ENCODE data around the gene ADAM12. TPM values are rescaled to one million over a fixed set of nuclear protein-coding genes. Genes with fewer than 3 reads are reported as not detected.

Gene ADAM12
- total and polyA plus RNA-seq, 9 of the 15 experiments (the other 6 are each of a cell fraction or from before 2014, with no cell fraction given) = not detected

DNA sequence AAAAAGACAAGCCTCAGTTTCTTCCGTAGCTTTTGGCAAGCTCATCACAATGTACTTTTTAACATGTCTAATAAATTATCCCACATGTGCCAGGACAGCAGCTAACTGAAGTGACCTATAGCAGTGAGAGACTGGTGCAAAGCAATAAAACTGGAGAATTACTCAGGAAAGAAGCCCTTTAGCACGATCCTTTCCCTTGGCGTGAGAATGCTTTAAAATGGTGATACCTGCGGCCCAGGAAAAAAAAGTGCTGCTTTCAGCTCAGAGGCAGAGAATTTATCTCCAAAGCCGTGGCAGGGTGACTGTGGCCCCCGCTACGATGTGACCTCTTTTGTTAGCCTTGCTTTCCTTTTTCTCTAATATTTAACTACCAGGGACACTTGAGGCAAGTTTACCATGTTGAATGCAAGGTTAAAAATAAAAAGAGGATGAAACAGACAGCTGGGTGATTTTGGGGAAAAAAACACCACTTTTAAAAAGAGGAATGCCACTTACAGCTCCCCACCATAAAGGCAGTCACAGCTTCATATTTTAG, 307.9 kb downstream of the ADAM12 start:
- ChIA-PET POLR2A (no interaction called here), CTCF (ENCODE audit: low intra/inter-chr PET ratio) (no interaction called here)
- DNase-seq (ENCODE audit: extremely low read depth in 1 of 4, low spot score in 3 of 4) (no peak), FAIRE-seq (no peak), ATAC-seq (no peak)
- TF ChIP-seq PHF21A (IDR thresholded peaks at IDR 0.05; ENCODE audit: borderline replicate concordance, low read depth) = no peak
- TF ChIP-seq, protein P1, sequence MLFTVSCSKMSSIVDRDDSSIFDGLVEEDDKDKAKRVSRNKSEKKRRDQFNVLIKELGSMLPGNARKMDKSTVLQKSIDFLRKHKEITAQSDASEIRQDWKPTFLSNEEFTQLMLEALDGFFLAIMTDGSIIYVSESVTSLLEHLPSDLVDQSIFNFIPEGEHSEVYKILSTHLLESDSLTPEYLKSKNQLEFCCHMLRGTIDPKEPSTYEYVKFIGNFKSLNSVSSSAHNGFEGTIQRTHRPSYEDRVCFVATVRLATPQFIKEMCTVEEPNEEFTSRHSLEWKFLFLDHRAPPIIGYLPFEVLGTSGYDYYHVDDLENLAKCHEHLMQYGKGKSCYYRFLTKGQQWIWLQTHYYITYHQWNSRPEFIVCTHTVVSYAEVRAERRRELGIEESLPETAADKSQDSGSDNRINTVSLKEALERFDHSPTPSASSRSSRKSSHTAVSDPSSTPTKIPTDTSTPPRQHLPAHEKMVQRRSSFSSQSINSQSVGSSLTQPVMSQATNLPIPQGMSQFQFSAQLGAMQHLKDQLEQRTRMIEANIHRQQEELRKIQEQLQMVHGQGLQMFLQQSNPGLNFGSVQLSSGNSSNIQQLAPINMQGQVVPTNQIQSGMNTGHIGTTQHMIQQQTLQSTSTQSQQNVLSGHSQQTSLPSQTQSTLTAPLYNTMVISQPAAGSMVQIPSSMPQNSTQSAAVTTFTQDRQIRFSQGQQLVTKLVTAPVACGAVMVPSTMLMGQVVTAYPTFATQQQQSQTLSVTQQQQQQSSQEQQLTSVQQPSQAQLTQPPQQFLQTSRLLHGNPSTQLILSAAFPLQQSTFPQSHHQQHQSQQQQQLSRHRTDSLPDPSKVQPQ (CRISPR knock-in tag; IDR thresholded peaks at IDR 0.05; ENCODE audit: borderline replicate concordance) = no peak
- H3K27ac ChIP-seq (ENCODE audit: extremely low read depth, low read depth, low read length) = no peak overlapping the region
- H3K79me2 ChIP-seq (ENCODE audit: control insufficient read depth, insufficient read depth, low read length) = no peaks in the 10 kb centered on the region
- no peak overlapping the region for H3K4me3 ChIP-seq
- no peaks in the 10 kb centered on the region for H4K20me1 ChIP-seq (replicated peaks; ENCODE audit: control insufficient read depth, insufficient read depth, low read length)
- H3K27me3 ChIP-seq (ENCODE audit: control insufficient read depth in 2 of 2, insufficient read depth in 2 of 2, low read length in 2 of 2) = peaks cover 0 to 2% of the 10 kb centered on the region in 2 experiments; a peak in 2 of 5 replicates
- H3K4me2 ChIP-seq (ENCODE audit: insufficient read depth, low read length) = no peak overlapping the region
- in situ Hi-C loops (cut with MboI) = no loop called here
- no peak overlapping the region for H2AFZ ChIP-seq (ENCODE audit: low read depth, low read length)
- no peaks in the 10 kb centered on the region for H3K36me3 ChIP-seq (ENCODE audit: control insufficient read depth, insufficient read depth, low read length)
- H3K9me1 ChIP-seq (ENCODE audit: control insufficient read depth, insufficient read depth, low read length) = no peaks in the 10 kb centered on the region
- no peak overlapping the region for H3K9ac ChIP-seq (ENCODE audit: insufficient read depth in 1 of 2, low read depth in 2 of 2, low read length in 2 of 2)
- H3K9me3 ChIP-seq (replicated peaks; ENCODE audit: control insufficient read depth, insufficient read depth, low read depth, low read length) = no peaks in the 10 kb centered on the region
- H3K4me1 ChIP-seq (replicated peaks in 1 of 2; ENCODE audit: control insufficient read depth in 2 of 2, insufficient read depth in 2 of 2, low read length in 2 of 2) = no peaks in the 10 kb centered on the region
- WGBS (ENCODE audit: insufficient coverage, low coverage, missing lambda C conversion rate) = 0% methylated on average over 7 of the region's 7 CpGs
- BruUV-seq (replicated peaks) = no TSS peak
- intact Hi-C loops (cut with micrococcal nuclease) = no loop called here

DNA sequence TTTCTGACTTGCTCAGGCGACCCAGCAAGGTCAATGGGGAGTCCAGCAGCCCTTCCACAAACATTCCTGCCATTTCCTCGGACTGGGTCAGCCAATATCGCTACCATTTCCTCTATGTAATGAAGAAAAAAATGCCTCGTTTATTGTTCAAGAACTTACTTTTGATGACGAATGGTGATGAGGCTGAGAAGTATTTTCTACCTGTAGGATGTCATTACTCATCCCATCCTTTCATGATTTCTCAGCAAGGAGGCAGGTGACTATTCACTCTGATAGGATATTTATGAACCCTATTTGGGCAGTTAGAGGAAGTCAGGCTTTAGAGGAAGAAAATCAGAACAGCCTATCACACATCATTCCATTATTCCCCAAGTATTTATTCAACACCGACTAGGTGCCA, 313.3 kb downstream of the ADAM12 start:
- CTCF ChIA-PET (ENCODE audit: low intra/inter-chr PET ratio) = no interaction called here
- H3K27me3 ChIP-seq (ENCODE audit: control insufficient read depth in 2 of 2, insufficient read depth in 2 of 2, low read length in 2 of 2) = no peaks in the 10 kb centered on the region; a peak in 1 of 5 replicates
- intact Hi-C loops (cut with micrococcal nuclease) = no loop called here
- no peaks in the 10 kb centered on the region for H3K4me1 ChIP-seq (replicated peaks in 1 of 2; ENCODE audit: control insufficient read depth in 2 of 2, insufficient read depth in 2 of 2, low read length in 2 of 2)
- H4K20me1 ChIP-seq (replicated peaks; ENCODE audit: control insufficient read depth, insufficient read depth, low read length) = no peaks in the 10 kb centered on the region
- FAIRE-seq (no peak), DNase-seq (ENCODE audit: extremely low read depth in 1 of 4, low spot score in 3 of 4) (no peak), ATAC-seq (no peak)
- POLR2A ChIA-PET = no interaction called here
- 2% methylated on average over 6 of the region's 6 CpGs for WGBS (ENCODE audit: insufficient coverage, low coverage, missing lambda C conversion rate)
- BruUV-seq (replicated peaks) = no TSS peak
- H2AFZ ChIP-seq (ENCODE audit: low read depth, low read length) = no peak overlapping the region
- H3K9ac ChIP-seq (ENCODE audit: insufficient read depth in 1 of 2, low read depth in 2 of 2, low read length in 2 of 2) = no peak overlapping the region
- TF ChIP-seq, protein P2, sequence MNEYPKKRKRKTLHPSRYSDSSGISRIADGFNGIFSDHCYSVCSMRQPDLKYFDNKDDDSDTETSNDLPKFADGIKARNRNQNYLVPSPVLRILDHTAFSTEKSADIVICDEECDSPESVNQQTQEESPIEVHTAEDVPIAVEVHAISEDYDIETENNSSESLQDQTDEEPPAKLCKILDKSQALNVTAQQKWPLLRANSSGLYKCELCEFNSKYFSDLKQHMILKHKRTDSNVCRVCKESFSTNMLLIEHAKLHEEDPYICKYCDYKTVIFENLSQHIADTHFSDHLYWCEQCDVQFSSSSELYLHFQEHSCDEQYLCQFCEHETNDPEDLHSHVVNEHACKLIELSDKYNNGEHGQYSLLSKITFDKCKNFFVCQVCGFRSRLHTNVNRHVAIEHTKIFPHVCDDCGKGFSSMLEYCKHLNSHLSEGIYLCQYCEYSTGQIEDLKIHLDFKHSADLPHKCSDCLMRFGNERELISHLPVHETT (CRISPR knock-in tag; conservative IDR thresholded peaks at IDR 0.05 in 1 of 2, IDR thresholded peaks at IDR 0.05 in 1 of 2) = no peak
- TF ChIP-seq NR1H2 (CRISPR knock-in tag; IDR thresholded peaks at IDR 0.05) (no peak), CHD4 (IDR thresholded peaks at IDR 0.05; ENCODE audit: insufficient read depth, insufficient replicate concordance, low read depth, low read length, poor library complexity, severe bottlenecking) (no peak), NELFE (IDR thresholded peaks at IDR 0.05; ENCODE audit: insufficient read depth, insufficient read length) (no peak), NFE2L1 (tag; IDR thresholded peaks at IDR 0.05; ENCODE audit: borderline replicate concordance, low read depth) (no peak), MAFG (tag; conservative IDR thresholded peaks at IDR 0.05) (no peak), MEIS2 (IDR thresholded peaks at IDR 0.05; ENCODE audit: partially characterized antibody) (no peak), OTX1 (CRISPR knock-in tag; IDR thresholded peaks at IDR 0.05) (no peak), ZNF23 (CRISPR knock-in tag; IDR thresholded peaks at IDR 0.05) (no peak)
- no peaks in the 10 kb centered on the region for H3K9me1 ChIP-seq (ENCODE audit: control insufficient read depth, insufficient read depth, low read length)
- H3K79me2 ChIP-seq (ENCODE audit: control insufficient read depth, insufficient read depth, low read length) = no peaks in the 10 kb centered on the region
- H3K36me3 ChIP-seq (ENCODE audit: control insufficient read depth, insufficient read depth, low read length) = no peaks in the 10 kb centered on the region
- H3K27ac ChIP-seq (ENCODE audit: extremely low read depth, low read depth, low read length) = no peak overlapping the region
- in situ Hi-C loops (cut with MboI) = no loop called here
- no peaks in the 10 kb centered on the region for H3K9me3 ChIP-seq (replicated peaks; ENCODE audit: control insufficient read depth, insufficient read depth, low read depth, low read length)
- H3K4me3 ChIP-seq = no peak overlapping the region
- no peak overlapping the region for H3K4me2 ChIP-seq (ENCODE audit: insufficient read depth, low read length)

Measured in K562 (cell line).